ENCODE data around the gene MECR.

DNA sequence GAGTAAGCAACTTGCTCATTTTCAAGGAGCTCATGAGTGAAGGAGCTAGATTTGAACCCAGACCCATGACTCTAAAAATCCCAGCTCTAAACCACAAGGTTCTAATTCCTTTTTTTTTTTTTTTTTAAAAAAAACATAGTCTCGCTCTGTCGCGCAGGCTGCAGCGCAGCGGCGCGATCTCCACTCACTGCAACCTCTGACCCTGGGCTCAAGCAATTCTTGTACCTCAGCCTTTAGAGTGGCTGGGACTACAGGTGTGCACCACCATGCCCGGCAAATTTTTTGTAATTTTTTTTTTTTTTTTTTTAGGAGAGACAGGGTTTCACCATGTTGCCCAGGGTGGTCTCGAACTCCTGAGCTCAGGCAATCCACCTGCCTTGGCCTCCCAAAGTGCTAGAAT lies 62.8 kb downstream of the MECR start:
- TF ChIP-seq, protein P1, sequence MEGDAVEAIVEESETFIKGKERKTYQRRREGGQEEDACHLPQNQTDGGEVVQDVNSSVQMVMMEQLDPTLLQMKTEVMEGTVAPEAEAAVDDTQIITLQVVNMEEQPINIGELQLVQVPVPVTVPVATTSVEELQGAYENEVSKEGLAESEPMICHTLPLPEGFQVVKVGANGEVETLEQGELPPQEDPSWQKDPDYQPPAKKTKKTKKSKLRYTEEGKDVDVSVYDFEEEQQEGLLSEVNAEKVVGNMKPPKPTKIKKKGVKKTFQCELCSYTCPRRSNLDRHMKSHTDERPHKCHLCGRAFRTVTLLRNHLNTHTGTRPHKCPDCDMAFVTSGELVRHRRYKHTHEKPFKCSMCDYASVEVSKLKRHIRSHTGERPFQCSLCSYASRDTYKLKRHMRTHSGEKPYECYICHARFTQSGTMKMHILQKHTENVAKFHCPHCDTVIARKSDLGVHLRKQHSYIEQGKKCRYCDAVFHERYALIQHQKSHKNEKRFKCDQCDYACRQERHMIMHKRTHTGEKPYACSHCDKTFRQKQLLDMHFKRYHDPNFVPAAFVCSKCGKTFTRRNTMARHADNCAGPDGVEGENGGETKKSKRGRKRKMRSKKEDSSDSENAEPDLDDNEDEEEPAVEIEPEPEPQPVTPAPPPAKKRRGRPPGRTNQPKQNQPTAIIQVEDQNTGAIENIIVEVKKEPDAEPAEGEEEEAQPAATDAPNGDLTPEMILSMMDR (conservative IDR thresholded peaks at IDR 0.05 in 1 of 2, IDR thresholded peaks at IDR 0.05 in 1 of 2; ENCODE audit: extremely low read depth in 1 of 2, insufficient read depth in 1 of 2, low read depth in 1 of 2, low read length in 2 of 2) = no peak
- no peak for TF ChIP-seq EZH2 (IDR thresholded peaks at IDR 0.05; ENCODE audit: borderline replicate concordance, low read length)

Data from mammary epithelial cell (primary cell).